GM21423 (cell line): ENCODE measurements around the gene NAPB.

Experiments
- ATAC-seq: cut with Tn5 transposase; IDR thresholded peaks from one replicate; pipeline ENCODE4 v1.9.1; 2021; ENCODE audit warnings: mild to moderate bottlenecking, moderate library complexity; ENCODE audit not compliant: unreplicated experiment

The NAPB gene

GRCh38 chr20:23438661-23439060 is 17.4 kb upstream of the NAPB start:
- no peak for ATAC-seq

GRCh38 chr20:23437126-23437899 is 16.0 kb upstream of the NAPB start:
- no peak for ATAC-seq

DNA sequence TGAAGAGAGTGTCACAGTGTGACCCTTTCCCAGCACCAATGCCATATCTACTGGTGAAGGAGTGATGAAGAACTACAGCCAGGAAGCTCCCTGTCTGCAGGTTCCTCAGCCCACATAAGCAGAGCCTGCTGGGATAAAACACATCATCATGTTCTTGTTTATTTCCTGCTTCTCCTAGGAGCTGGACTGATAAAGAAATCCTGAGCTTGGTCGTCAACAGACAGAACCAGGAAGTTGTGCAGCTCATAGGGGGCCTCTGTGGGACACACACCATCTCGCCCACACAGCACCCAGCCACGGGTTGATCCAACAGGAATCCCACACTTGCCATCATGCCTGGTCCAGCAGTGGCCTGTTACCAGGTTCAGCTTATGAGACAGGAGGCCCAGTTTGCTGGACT is 15.4 kb upstream of the NAPB start:
- ATAC-seq, result no peak

DNA sequence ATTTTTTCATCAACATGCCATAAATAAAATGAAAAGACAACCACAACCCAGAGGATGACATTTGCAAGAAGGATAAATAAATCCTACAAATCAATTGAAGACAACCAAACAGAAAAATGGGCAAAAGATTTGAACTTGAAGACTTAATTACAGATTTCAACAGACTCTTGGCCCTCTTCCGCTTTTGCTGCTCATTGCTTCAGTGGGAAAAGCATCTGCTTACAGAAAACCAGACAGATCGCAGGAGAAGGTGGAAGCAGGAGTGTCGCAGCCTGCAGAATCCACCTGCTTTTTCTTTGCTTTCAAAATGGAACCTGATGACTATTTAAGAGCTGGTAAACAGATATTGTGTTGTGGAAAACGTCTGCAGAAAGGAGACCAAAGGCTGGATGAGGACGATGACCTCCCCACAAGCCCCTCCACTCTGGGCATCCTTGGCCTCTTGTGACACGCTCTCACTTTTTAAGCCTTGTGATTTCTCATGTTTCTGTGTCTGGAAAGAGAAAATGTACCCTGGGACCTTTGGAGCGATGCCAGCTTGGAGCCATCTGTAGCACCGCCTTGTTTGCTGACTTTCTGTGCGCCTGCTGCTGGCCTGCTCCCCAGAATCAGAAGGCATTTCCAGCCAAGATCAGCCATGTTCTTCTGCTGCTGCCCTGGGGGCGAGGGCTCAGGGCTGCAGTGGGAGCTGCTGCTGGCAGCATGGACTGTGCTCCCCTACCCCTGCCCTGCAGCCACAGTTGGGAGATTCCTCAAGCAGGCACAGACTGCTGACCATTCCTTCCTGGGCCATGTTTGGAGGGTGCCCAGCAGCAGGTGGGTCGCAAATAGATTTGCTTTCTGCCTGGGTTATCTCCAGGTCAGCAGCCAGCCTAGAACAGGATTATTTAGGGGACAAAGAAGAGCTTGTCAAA is 14.6 kb upstream of the NAPB start:
- ATAC-seq, result no peak

DNA sequence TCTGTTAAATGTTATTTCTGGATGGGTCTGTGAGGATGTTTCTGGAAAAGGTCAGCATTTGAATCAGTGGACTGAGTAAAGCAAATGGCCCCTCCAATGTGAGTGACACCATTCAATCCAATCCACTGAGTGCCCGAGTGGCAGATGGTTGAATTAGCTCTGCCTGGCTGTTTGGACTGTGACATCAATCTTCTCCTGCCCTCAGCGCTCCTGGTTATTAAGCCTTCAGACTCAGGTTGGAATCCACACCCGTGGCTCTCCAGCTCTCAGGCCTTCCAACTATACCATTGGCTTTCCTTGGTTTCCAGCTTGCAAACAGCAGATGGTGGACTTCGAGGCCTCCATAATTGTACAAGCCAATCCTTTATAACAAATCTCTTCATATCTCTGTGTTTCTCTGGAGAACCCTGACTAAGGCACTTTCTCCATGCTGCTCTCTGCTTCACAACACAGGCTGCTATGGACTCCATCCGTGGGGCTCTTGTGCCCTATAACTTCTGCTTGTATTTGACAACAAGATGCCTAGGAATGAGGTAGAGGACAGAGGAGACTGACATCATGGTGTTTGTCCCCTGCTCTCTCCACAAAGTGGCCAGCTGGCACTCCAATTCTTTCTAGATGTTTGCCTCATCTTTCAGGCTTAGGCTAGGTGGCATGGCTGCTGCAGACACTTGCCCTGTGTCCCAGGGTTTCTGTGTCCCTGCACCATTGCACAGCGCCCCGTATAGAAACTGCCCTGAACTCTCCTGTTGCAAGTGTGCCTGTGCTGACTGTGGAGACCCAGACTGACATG is 13.4 kb upstream of the NAPB start:
- ATAC-seq, result no peak

DNA sequence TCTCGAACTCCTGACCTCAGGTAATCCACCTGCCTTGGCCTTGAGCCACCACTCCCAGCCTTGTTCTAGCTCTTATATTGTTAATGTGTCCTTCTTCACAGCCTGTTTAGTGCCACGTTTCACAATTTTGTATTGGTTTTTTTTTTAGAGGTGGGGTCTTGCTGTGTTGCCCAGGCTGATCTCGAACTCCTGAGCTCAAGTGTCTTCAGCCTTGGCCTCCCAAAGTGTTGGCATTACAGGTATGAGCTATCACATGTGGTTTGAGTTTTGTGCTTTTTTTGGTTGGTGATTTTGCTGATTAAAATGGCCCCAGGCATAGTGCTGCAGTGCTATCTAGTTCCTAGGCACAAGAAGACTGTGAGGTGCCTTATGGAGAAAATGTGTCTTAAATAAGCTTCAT is 12.3 kb upstream of the NAPB start:
- no peak for ATAC-seq

- ATAC-seq, result no peak
These were observed 3.8 kb upstream of the NAPB start for GRCh38 chr20:23425129-23425528.

GRCh38 chr20:23419995-23420901 is 1.0 kb downstream of the NAPB start:
- peak; percentile 27 for ATAC-seq

DNA sequence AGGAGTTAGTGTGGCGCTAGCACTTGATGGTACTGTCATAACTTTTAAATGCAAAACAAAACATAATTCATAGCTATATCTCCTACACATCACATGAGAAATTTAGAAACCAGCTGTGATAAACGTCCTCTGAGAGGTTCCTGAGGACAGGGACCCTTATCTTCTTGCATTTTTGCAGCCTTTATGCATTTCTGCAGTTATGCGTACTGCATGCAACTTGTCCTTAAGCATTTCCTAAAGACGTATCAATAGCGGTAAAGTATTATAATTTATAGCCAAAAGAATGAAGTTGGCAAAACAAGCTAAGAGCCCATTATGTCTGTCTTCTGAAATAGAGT is 1.7 kb downstream of the NAPB start:
- ATAC-seq, result no peak

- no peak for ATAC-seq
These were observed 3.4 kb downstream of the NAPB start for GRCh38 chr20:23417861-23418260.

DNA sequence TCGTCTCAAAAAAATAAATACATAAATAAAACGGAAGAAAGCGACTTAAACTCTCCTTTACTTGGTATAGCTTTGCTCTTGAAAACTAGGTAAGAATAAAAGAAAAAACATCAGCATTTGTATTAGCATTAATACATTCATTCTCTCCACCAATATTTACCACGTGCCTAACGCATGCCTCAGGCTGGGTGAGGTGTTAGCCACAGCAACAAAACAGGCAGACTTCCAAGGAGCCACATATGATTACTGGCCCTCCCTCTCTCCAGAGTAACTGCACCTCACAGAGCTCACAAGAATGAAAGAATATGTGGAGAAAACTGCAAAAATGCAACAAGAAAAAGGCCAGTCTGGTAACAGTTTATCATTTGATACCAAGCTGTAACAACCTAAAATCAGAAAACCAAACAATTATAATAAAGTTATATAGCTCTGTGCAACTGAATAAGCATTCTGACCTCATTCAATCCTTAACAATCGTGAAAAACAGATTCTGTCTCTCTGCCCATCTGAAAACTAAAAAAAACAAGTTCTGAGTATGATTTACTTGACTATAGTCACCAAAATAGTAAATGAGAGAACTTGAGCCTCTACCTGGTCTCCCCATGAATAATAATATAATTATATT is 5.2 kb downstream of the NAPB start:
- ATAC-seq, result no peak

- no peak for ATAC-seq
These were observed 5.7 kb downstream of the NAPB start for GRCh38 chr20:23415555-23415954.

DNA sequence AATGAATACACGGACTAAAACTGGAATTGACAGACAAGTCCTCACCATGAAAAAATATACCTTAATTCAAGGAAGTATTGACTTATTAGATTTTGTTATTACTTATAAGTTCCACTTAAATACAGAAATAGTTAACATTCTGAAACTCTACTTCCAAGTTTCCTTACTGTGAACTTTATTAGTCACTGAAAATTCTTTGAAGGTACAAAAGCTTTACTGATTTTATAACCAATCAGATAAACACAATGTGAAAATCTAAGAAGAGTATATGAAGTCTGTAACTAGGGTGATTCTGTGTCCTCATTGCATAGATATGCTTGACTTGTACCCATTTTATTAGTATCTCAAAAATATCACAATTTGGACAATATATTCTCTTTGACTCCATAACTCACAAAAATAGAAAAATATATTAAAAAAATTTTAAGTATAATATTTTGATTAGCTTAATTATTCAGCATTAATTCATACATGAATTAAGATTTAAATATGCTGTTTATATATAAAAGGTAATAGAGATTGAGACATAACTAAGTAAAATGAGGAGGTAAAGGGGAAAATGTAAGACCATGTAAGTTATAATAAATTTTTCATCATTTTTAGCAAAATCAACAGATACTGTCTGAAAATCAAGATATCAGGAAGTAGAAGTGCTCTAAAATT is 6.6 kb downstream of the NAPB start:
- ATAC-seq, result no peak

DNA sequence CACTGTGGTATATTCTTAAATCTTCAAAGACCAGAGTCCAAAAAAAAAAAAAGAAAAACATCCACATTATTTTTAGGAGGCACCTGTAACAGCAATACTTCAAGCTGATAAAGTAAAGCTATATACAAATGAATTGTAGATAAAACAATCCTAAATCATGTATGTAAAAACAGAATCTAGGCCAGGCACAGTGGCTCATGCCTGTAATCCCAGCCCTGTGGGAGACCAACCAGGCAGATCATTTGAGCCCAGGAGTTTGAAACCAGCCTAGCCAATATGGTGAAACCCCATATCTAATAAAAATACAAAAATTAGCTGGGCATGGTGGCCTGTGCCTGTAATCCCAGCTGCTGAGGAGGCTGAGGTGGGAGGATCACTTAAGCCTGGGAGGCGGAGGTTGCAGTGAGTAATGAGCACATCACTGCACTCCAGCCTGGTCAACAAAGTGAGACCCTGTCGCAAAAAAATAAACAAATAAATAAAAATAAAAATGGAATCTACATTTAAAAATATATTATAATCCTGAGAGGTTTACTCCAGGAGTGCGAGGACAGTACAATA is 7.3 kb downstream of the NAPB start:
- no peak for ATAC-seq

- ATAC-seq, result no peak
These were observed 9.3 kb downstream of the NAPB start for GRCh38 chr20:23412026-23412425.

- no peak for ATAC-seq
These were observed 10.2 kb downstream of the NAPB start for GRCh38 chr20:23410916-23411695.

DNA sequence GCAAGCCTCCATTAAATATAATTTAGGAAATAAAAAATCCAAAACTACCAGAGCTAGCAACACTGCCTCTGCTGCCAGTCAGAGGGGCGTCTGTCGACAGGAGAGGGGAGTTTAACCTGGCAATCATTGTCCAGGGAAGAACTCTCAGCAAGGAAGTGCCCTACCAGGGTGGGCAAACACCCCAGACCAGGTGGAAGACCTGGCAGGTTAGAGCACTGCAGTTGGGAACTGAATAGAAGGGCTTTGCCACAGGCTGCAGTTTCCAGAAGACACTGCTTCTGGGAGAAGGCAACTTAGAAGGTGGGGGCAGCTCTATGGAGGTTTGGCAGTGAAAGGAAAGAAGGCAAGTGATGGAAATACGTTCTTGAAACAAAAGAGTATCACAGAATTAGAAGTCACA is 11.5 kb downstream of the NAPB start:
- no peak for ATAC-seq

DNA sequence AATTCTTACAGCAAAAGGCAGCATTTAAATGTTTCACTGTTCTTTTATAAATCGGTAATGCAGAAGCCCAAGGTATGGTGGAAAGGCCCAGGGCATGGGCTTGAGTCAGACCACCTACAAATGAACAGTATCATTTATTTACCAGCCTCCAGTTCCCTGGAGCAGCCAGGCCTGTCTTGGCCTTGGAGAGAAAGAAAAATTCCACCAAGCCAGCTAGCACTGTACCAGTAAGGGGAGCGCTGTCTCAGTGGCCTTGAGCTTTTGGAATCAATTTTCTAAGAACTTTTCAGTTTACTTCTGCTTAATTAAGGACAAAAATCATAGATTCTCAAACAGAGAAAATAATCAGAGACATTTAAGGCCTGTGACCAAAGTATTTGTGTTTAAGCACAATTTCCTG is 12.3 kb downstream of the NAPB start:
- ATAC-seq, result no peak
